ENCODE results near the gene MFSD8. TPM values are rescaled to one million over a fixed set of nuclear protein-coding genes. Genes with fewer than 3 reads are reported as not detected.

The MFSD8 gene
- total RNA-seq, 2 donors from 2014 or later = 19.3 to 21.2 TPM

DNA sequence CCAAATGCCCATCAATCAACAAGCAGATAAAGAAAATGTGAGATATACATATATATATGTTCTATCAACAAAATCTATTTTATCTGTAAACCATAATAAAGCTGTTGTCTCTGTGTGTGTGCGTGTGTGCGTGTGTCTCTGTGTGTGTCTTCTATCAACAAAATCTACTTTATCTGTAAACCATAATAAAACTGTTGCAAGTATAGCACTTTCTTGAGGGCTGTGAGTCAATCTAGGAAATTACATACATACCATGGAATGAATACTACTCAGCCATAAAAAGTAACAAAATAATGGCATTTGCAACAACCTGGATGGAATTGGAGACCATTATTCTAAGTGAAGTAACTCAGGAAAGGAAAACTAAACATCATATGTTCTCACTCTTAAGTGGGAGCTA lies 96.8 kb downstream of the MFSD8 start:
- ATAC-seq (replicated peaks in 1 of 2) (no peak), DNase-seq (no peak)
- peaks cover 2% of the 10 kb centered on the region in 2 donors for H3K36me3 Mint-ChIP-seq (ENCODE audit: insufficient read depth in 2 of 2)
- no peaks in the 10 kb centered on the region for H3K4me1 Mint-ChIP-seq (ENCODE audit: low read depth)
- H3K27ac Mint-ChIP-seq = no peak overlapping the region
- no peaks in the 10 kb centered on the region for H3K27me3 Mint-ChIP-seq (ENCODE audit: low read depth)
- H3K9me3 Mint-ChIP-seq = peaks cover 0 to 1% of the 10 kb centered on the region in 2 donors
- H3K4me3 Mint-ChIP-seq = no peak overlapping the region

Other genes with a start within 250 kb of the MFSD8 start
- not detected for gene SLC25A31, start 234.8 kb downstream of the MFSD8 start, total RNA-seq
- gene HSPA4L, start 182.9 kb downstream of the MFSD8 start, total RNA-seq = 1 to 10 TPM; 2.2 to 2.5 TPM
- gene PLK4, start 84.3 kb downstream of the MFSD8 start, total RNA-seq = 10 to 100 TPM; 44.7 to 51.0 TPM
- gene ABHD18, start 233 bp upstream of the MFSD8 start, total RNA-seq = 10 to 100 TPM; 21.7 to 28.0 TPM
- 10 to 100 TPM; 25.0 to 26.7 TPM for gene LARP1B, start 96.1 kb upstream of the MFSD8 start, total RNA-seq

Data from activated T-cell treated with anti-CD3 and anti-CD28 coated beads, Interleukin-2, amount 50 U/mL, for 72 hours (primary cell).